Measurements from ENCODE around the gene S100A13.
A peak's percentile ranks its signal among the peaks of the same experiment; 100 is the strongest.

The S100A13 gene

GRCh38 chr1:153651771-153652170 is 24.5 kb upstream of the S100A13 start:
- H3K9me3 ChIP-seq (ENCODE audit: severe bottlenecking), result peaks cover 2% of the 10 kb centered on the region
- H3K27me3 ChIP-seq (ENCODE audit: insufficient read depth, low read depth, severe bottlenecking), result no peaks in the 10 kb centered on the region
- no peak for DNase-seq
- H3K27ac ChIP-seq, result no peak overlapping the region
- peaks cover 9% of the 10 kb centered on the region for H3K36me3 ChIP-seq
- no peak for TF ChIP-seq CTCF (IDR thresholded peaks at IDR 0.05; ENCODE audit: low read depth, low read length)
- no peak overlapping the region for H3K4me3 ChIP-seq (ENCODE audit: low read depth, low read length)

GRCh38 chr1:153649863-153650235 is 22.5 kb upstream of the S100A13 start:
- DNase-seq, result no peak
- Histone ChIP-seq H3K27ac (no peak overlapping the region), H3K4me3 (ENCODE audit: low read depth, low read length) (no peak overlapping the region), H3K27me3 (ENCODE audit: insufficient read depth, low read depth, severe bottlenecking) (no peaks in the 10 kb centered on the region), H3K36me3 (peaks cover 29% of the 10 kb centered on the region), H3K9me3 (ENCODE audit: severe bottlenecking) (peaks cover 2% of the 10 kb centered on the region)
- TF ChIP-seq CTCF (IDR thresholded peaks at IDR 0.05; ENCODE audit: low read depth, low read length), result no peak

DNA sequence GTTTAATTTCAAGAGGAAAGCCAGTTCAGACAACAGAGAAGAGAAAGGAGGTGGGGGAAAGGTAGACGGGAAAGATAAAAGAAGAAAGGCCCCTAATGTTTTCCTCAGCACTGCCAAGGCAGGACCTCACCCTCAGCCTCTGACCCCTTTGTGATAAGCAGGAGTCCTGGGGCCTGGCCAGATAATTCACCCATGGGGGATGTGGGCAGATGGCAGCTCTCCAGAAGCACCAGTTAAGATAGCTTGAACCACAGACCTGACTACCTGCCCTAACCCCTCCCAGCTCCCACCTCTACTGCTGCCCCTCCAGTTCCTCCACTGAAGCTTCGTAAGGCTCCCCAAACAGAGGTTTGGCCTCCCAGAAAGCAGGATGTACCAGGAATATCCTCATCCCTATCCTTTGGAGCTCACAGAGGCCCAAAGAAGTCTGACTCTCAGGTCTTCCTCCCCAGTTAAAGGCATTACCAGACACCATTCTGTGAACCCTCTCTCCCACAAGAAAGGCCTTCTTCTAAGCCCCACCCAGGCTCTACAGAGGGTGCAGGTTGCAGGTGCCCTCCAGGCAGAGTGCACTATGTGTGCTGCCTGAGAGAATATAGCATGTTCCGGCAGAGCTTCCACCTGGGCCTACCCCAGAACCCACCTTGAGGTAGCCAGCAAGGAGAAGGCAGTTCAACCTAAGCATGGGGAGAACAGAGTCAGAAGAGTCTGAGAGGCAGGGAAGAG is 22.0 kb upstream of the S100A13 start:
- no peak for TF ChIP-seq CTCF (IDR thresholded peaks at IDR 0.05; ENCODE audit: low read depth, low read length)
- Histone ChIP-seq H3K9me3 (ENCODE audit: severe bottlenecking) (peaks cover 2% of the 10 kb centered on the region), H3K4me3 (ENCODE audit: low read depth, low read length) (no peak overlapping the region), H3K27me3 (ENCODE audit: insufficient read depth, low read depth, severe bottlenecking) (no peaks in the 10 kb centered on the region), H3K36me3 (peaks cover 34% of the 10 kb centered on the region), H3K27ac (0 out of 2 replicates have a peak overlapping the region, but pooled peaks have one; percentile 0)
- DNase-seq, result peak; percentile 60

DNA sequence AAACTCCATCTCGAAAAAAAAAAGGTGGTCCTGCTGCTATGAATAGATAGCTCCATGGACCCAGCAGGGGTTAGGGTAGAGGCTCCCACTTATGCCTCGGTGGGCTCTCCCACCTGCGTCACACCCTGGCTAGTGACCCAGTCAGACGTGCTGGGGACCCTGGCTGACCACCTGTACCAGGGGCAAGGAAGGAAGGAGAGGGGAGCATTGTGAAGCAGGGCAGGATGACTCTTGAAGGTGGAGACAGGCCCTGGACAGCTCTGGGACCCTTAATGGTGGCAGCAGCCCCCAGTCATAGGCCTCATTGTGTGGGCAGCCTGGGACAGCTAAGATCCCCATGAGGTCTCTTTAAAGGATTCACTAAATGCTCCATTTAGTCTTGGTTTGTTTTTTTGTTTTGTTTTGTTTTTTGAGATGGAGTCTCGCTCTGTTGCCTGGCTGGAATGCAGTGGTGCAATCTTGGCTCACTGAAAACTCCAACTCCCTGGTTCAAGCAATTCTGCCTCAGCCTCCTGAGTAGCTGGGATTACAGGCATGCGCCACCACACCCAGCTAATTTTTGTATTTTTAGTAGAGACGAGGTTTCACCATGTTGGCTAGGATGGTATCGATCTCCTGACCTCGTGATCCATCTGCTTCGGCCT is 20.8 kb upstream of the S100A13 start:
- Histone ChIP-seq H3K4me3 (ENCODE audit: low read depth, low read length) (no peak overlapping the region), H3K36me3 (peaks cover 46% of the 10 kb centered on the region), H3K27ac (no peak overlapping the region), H3K9me3 (ENCODE audit: severe bottlenecking) (peaks cover 2% of the 10 kb centered on the region), H3K27me3 (ENCODE audit: insufficient read depth, low read depth, severe bottlenecking) (no peaks in the 10 kb centered on the region)
- DNase-seq, result no peak
- TF ChIP-seq CTCF (IDR thresholded peaks at IDR 0.05; ENCODE audit: low read depth, low read length), result no peak

GRCh38 chr1:153647346-153647714 is 20.0 kb upstream of the S100A13 start:
- DNase-seq, result peak; percentile 66
- Histone ChIP-seq H3K9me3 (ENCODE audit: severe bottlenecking) (peaks cover 2% of the 10 kb centered on the region), H3K36me3 (peaks cover 54% of the 10 kb centered on the region), H3K27ac (0 out of 2 replicates have a peak overlapping the region, but pooled peaks have one; percentile 0), H3K27me3 (ENCODE audit: insufficient read depth, low read depth, severe bottlenecking) (no peaks in the 10 kb centered on the region), H3K4me3 (ENCODE audit: low read depth, low read length) (no peak overlapping the region)
- no peak for TF ChIP-seq CTCF (IDR thresholded peaks at IDR 0.05; ENCODE audit: low read depth, low read length)

Data from WERI-Rb-1 (cell line).